Measurements from ENCODE around the gene GPR153. TPM values are rescaled to one million over a fixed set of nuclear protein-coding genes. Genes with fewer than 3 reads are reported as not detected.

Gene GPR153
- polyA plus RNA-seq, 1 of the 3 experiments (the other 2 are of a cell fraction), result 6.6 TPM

- Histone ChIP-seq H3K4me3 (ENCODE audit: low read depth in 2 of 2, low read length in 1 of 2) (peak overlapping the region in 1 of 2 experiments; percentile 63; a peak in 3 of 4 replicates), H3K27me3 (ENCODE audit: insufficient read depth) (no peaks in the 10 kb centered on the region), H3K4me1 (ENCODE audit: control insufficient read depth in 1 of 2, insufficient read depth in 2 of 2, low read depth in 1 of 2, low read length in 1 of 2) (peaks cover 0 to 27% of the 10 kb centered on the region in 2 experiments; a peak in 1 of 4 replicates), H3K9me3 (no peaks in the 10 kb centered on the region), H3K27ac (ENCODE audit: low read depth in 2 of 2, low read length in 1 of 2) (peak overlapping the region in 1 of 2 experiments; percentile 24; a peak in 1 of 4 replicates), H3K4me2 (peak overlapping the region; percentile 72; the same call in 1 of the 2 replicates), H3K36me3 (replicated peaks in 1 of 2; ENCODE audit: control insufficient read depth in 1 of 2, insufficient read depth in 2 of 2, low read length in 1 of 2) (no peaks in the 10 kb centered on the region), H2AFZ (ENCODE audit: low read depth) (peak overlapping the region; percentile 35; the same call in 1 of the 2 replicates), H3K79me2 (ENCODE audit: insufficient read depth) (no peaks in the 10 kb centered on the region), H3F3A (replicated peaks; ENCODE audit: insufficient read depth) (no peaks in the 10 kb centered on the region), H3K9ac (no peak overlapping the region), H3K9me2 (no peaks in the 10 kb centered on the region), H4K20me1 (ENCODE audit: insufficient read depth) (no peaks in the 10 kb centered on the region)
- no peak for TF ChIP-seq RAD21 (IDR thresholded peaks at IDR 0.05; ENCODE audit: low read length)
- peak; percentile 48; the same call in 1 of the 2 replicates for TF ChIP-seq MXI1 (IDR thresholded peaks at IDR 0.05; ENCODE audit: low read depth, low read length)
- peak; percentile 36; the same call in 1 of the 2 replicates for TF ChIP-seq RFX5 (IDR thresholded peaks at IDR 0.05; ENCODE audit: low read length)
- POLR2A ChIA-PET, result interaction anchor here (0.6 kb wide), 1 partner anchor 9 kb away, joined by 3 read pairs; no protein-coding TSS in a partner anchor
- 19% methylated on average over 15 of the region's 46 CpGs for WGBS (ENCODE audit: low lambda C conversion rate)
- DNase-seq, result peak; percentile 95
- CTCF ChIA-PET, result interaction anchor here (0.6 to 5.8 kb wide), 6 partner anchors 12 to 145 kb away, joined by 3 to 68 read pairs (median 6); no protein-coding TSS in a partner anchor
Observed at GRCh38 chr1:6259491-6260362, 1.2 kb downstream of the GPR153 start.

- H3K4me3 ChIP-seq (ENCODE audit: low read depth in 2 of 2, low read length in 1 of 2), result no peak overlapping the region
- H3F3A ChIP-seq (replicated peaks; ENCODE audit: insufficient read depth), result no peaks in the 10 kb centered on the region
- H4K20me1 ChIP-seq (ENCODE audit: insufficient read depth), result no peaks in the 10 kb centered on the region
- no peak overlapping the region for H3K4me2 ChIP-seq
- H3K79me2 ChIP-seq (ENCODE audit: insufficient read depth), result no peaks in the 10 kb centered on the region
- H3K9ac ChIP-seq, result no peak overlapping the region
- H3K27ac ChIP-seq (ENCODE audit: low read depth in 2 of 2, low read length in 1 of 2), result no peak overlapping the region
- no peaks in the 10 kb centered on the region for H3K27me3 ChIP-seq (ENCODE audit: insufficient read depth)
- peaks cover 0 to 27% of the 10 kb centered on the region in 2 experiments; a peak in 1 of 4 replicates for H3K4me1 ChIP-seq (ENCODE audit: control insufficient read depth in 1 of 2, insufficient read depth in 2 of 2, low read depth in 1 of 2, low read length in 1 of 2)
- no peaks in the 10 kb centered on the region for H3K9me2 ChIP-seq
- no peak for TF ChIP-seq YY1 (IDR thresholded peaks at IDR 0.05; ENCODE audit: low read depth)
- no peak for TF ChIP-seq FOXJ3 (CRISPR knock-in tag; IDR thresholded peaks at IDR 0.05)
- TF ChIP-seq CTCF (IDR thresholded peaks at IDR 0.05), result no peak
- no peak for TF ChIP-seq MEF2A (IDR thresholded peaks at IDR 0.05; ENCODE audit: borderline replicate concordance, low read depth)
- no peak for TF ChIP-seq FOXM1 (IDR thresholded peaks at IDR 0.05; ENCODE audit: low read depth)
- no peak for TF ChIP-seq SIN3A (IDR thresholded peaks at IDR 0.05; ENCODE audit: borderline replicate concordance, low read depth, low read length)
- TF ChIP-seq RAD21 (IDR thresholded peaks at IDR 0.05; ENCODE audit: low read length), result no peak
- no peak for DNase-seq
- WGBS (ENCODE audit: low lambda C conversion rate), result 93% methylated on average over 6 of the region's 10 CpGs
- ChIA-PET POLR2A (no interaction called here), CTCF (interaction anchor here (0.6 to 5.8 kb wide), 7 partner anchors 12 to 85 kb away, joined by 3 to 68 read pairs (median 4); no protein-coding TSS in a partner anchor)
- no peaks in the 10 kb centered on the region for H3K9me3 ChIP-seq
- H3K36me3 ChIP-seq (replicated peaks in 1 of 2; ENCODE audit: control insufficient read depth in 1 of 2, insufficient read depth in 2 of 2, low read length in 1 of 2), result no peaks in the 10 kb centered on the region
- no peak overlapping the region for H2AFZ ChIP-seq (ENCODE audit: low read depth)
Observed at GRCh38 chr1:6258675-6259074, 2.2 kb downstream of the GPR153 start.

Measured in SK-N-SH (cell line).